Neural cell (in vitro differentiated cells): ENCODE data around the gene APP. TPM values are rescaled to one million over a fixed set of nuclear protein-coding genes. Genes with fewer than 3 reads are reported as not detected.

ENCODE experiments used
- H2AFZ ChIP-seq: fragments of 200-600, 300-800 bp; sonication (generic), shearing (Covaris generic); 2 replicates; pipeline ENCODE4 v1.6.0; 2014; ENCODE audit warnings: low read depth, mild to moderate bottlenecking, antibody characterized with exemption, low read length, moderate library complexity
- H3F3A ChIP-seq: fragments of 200-600 bp; shearing (Covaris generic); 2 replicates; pipeline ENCODE4 v1.6.1; 2016; ENCODE audit warnings: mild to moderate bottlenecking, moderate library complexity, mixed read lengths, antibody characterized with exemption, low read length; ENCODE audit not compliant: insufficient read depth, poor library complexity, severe bottlenecking
- H3K27ac ChIP-seq: fragments of 200-600, 300-800 bp; sonication (generic), shearing (Covaris generic); 2 replicates; pipeline ENCODE4 v1.5.1; 2014; ENCODE audit warnings: mild to moderate bottlenecking, low read length, moderate library complexity
- H3K27me3 ChIP-seq: fragments of 300-800, 200-600 bp; sonication (generic), shearing (Covaris generic); 2 replicates; pipeline ENCODE4 v1.6.0; 2014; ENCODE audit warnings: mild to moderate bottlenecking, low read depth, low read length, moderate library complexity; ENCODE audit not compliant: insufficient read depth
- H3K36me3 ChIP-seq: fragments of 300-800, 200-600 bp; sonication (generic), shearing (Covaris generic); 2 replicates; pipeline ENCODE4 v1.5.1; 2014; ENCODE audit warnings: mild to moderate bottlenecking, antibody characterized with exemption, low read length, moderate library complexity; ENCODE audit not compliant: insufficient read depth
- H3K4me2 ChIP-seq: fragments of 300-800, 200-600 bp; sonication (generic), shearing (Covaris generic); 2 replicates; pipeline ENCODE4 v1.6.0; 2014; ENCODE audit warnings: mild to moderate bottlenecking, low read length
- H3K4me3 ChIP-seq: fragments of 300-800, 200-600 bp; sonication (generic), shearing (Covaris generic); 2 replicates; pipeline ENCODE4 v1.5.1; 2014; ENCODE audit warnings: mild to moderate bottlenecking, low read length, moderate library complexity
- H3K79me2 ChIP-seq: fragments of 200-600 bp; shearing (Covaris generic); replicated peaks from 2 replicates; pipeline ENCODE4 v1.6.0; 2014; ENCODE audit warnings: mild to moderate bottlenecking, low read length, moderate library complexity; ENCODE audit not compliant: insufficient read depth
- H3K9ac ChIP-seq: fragments of 300-800, 200-600 bp; sonication (generic), shearing (Covaris generic); 2 replicates; pipeline ENCODE4 v1.6.1; 2016; ENCODE audit warnings: mild to moderate bottlenecking, low read length, mixed read lengths
- H3K9me2 ChIP-seq: fragments of 200-600 bp; shearing (Covaris generic); 2 replicates; pipeline ENCODE4 v1.6.1; 2016; ENCODE audit warnings: mild to moderate bottlenecking, low read length, mixed read lengths; ENCODE audit not compliant: insufficient read depth
- H3K9me3 ChIP-seq: fragments of 200-600, 300-800 bp; sonication (generic), shearing (Covaris generic); 2 replicates; pipeline ENCODE4 v1.6.1; 2016; ENCODE audit warnings: mild to moderate bottlenecking, mixed run types, low read length, moderate library complexity, mixed read lengths
- H4K20me1 ChIP-seq: fragments of 200-600 bp; shearing (Covaris generic); 2 replicates; pipeline ENCODE4 v1.6.1; 2016; ENCODE audit warnings: mild to moderate bottlenecking, mixed run types; ENCODE audit not compliant: insufficient read depth
- EP300 ChIP-seq: fragments of 450-650 bp; conservative IDR thresholded peaks from 2 replicates; pipeline ENCODE4 v1.6.1; 2014; ENCODE audit warnings: antibody characterized with exemption, mild to moderate bottlenecking, moderate library complexity; ENCODE audit not compliant: poor library complexity, severe bottlenecking
- EZH2 ChIP-seq: fragments of 200-600, 300-800 bp; shearing (Covaris generic), sonication (generic); IDR thresholded peaks from 2 replicates; pipeline ENCODE4 v1.6.1; 2014; ENCODE audit warnings: antibody characterized with exemption, low read length, borderline replicate concordance, mild to moderate bottlenecking; ENCODE audit not compliant: insufficient read depth, poor library complexity, severe bottlenecking
- MXI1 ChIP-seq: fragments of 450-650 bp; conservative IDR thresholded peaks from 2 replicates; pipeline ENCODE4 v1.6.1; 2014; ENCODE audit warnings: antibody characterized with exemption, mild to moderate bottlenecking; ENCODE audit not compliant: poor library complexity, severe bottlenecking
- POLR2AphosphoS5 ChIP-seq: IDR thresholded peaks from 2 replicates; pipeline ENCODE4 v1.6.1; 2012
- RAD21 ChIP-seq: fragments of 450-650 bp; conservative IDR thresholded peaks from 2 replicates; pipeline ENCODE4 v1.6.1; 2014; ENCODE audit warnings: antibody characterized with exemption, mild to moderate bottlenecking, moderate library complexity
- REST ChIP-seq: IDR thresholded peaks from 2 replicates; pipeline ENCODE4 v1.6.1; 2012; ENCODE audit warnings: borderline replicate concordance
- SMC3 ChIP-seq: fragments of 450-650 bp; conservative IDR thresholded peaks from 2 replicates; pipeline ENCODE4 v1.6.1; 2014; ENCODE audit warnings: antibody characterized with exemption, mild to moderate bottlenecking, moderate library complexity; ENCODE audit not compliant: poor library complexity
- TAF1 ChIP-seq: IDR thresholded peaks from 2 replicates; pipeline ENCODE4 v1.6.1; 2012; ENCODE audit warnings: low read depth
- polyA plus RNA-seq: library from polyadenylated mRNA; depleted of rRNA; stranded (reverse); fragments of >200 nt; gene quantifications from 2 replicates; pipeline ENCODE4 v1.2.3, GENCODE V29; 2014
- TF ChIP-seq, protein P1 (sequence below): fragments of 450-650 bp; IDR thresholded peaks from 2 replicates; pipeline ENCODE4 v1.5.1; 2014; ENCODE audit warnings: antibody characterized with exemption, mild to moderate bottlenecking, moderate library complexity; ENCODE audit not compliant: poor library complexity, severe bottlenecking

The APP gene
- polyA plus RNA-seq, 1 donor from 2014 or later = 470 TPM

GRCh38 chr21:26072666-26073615 lies 97.6 kb downstream of the APP start:
- TF ChIP-seq MXI1 (no peak), EZH2 (no peak), RAD21 (no peak), SMC3 (no peak), EP300 (no peak), POLR2AphosphoS5 (no peak), REST (no peak), TAF1 (no peak)
- TF ChIP-seq, protein P1, sequence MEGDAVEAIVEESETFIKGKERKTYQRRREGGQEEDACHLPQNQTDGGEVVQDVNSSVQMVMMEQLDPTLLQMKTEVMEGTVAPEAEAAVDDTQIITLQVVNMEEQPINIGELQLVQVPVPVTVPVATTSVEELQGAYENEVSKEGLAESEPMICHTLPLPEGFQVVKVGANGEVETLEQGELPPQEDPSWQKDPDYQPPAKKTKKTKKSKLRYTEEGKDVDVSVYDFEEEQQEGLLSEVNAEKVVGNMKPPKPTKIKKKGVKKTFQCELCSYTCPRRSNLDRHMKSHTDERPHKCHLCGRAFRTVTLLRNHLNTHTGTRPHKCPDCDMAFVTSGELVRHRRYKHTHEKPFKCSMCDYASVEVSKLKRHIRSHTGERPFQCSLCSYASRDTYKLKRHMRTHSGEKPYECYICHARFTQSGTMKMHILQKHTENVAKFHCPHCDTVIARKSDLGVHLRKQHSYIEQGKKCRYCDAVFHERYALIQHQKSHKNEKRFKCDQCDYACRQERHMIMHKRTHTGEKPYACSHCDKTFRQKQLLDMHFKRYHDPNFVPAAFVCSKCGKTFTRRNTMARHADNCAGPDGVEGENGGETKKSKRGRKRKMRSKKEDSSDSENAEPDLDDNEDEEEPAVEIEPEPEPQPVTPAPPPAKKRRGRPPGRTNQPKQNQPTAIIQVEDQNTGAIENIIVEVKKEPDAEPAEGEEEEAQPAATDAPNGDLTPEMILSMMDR = no peak
- Histone ChIP-seq H3K9ac (no peak overlapping the region), H4K20me1 (peaks cover 9% of the 10 kb centered on the region), H3K9me2 (no peaks in the 10 kb centered on the region), H3K27me3 (no peaks in the 10 kb centered on the region), H3K36me3 (no peaks in the 10 kb centered on the region), H3K79me2 (peaks cover 74% of the 10 kb centered on the region), H3F3A (no peaks in the 10 kb centered on the region), H3K9me3 (no peaks in the 10 kb centered on the region), H2AFZ (no peak overlapping the region), H3K4me2 (no peak overlapping the region), H3K4me3 (no peak overlapping the region), H3K27ac (no peak overlapping the region)

GRCh38 chr21:26070822-26071425 lies 99.6 kb downstream of the APP start:
- H3K79me2 ChIP-seq = peaks cover 77% of the 10 kb centered on the region
- peaks cover 9% of the 10 kb centered on the region for H4K20me1 ChIP-seq
- H3K9ac ChIP-seq = no peak overlapping the region
- no peak overlapping the region for H2AFZ ChIP-seq
- no peaks in the 10 kb centered on the region for H3K9me2 ChIP-seq
- no peaks in the 10 kb centered on the region for H3K36me3 ChIP-seq
- TF ChIP-seq EP300 (no peak), RAD21 (no peak), POLR2AphosphoS5 (no peak), MXI1 (no peak), SMC3 (no peak)
- TF ChIP-seq, protein P1 = no peak
- no peaks in the 10 kb centered on the region for H3K9me3 ChIP-seq
- H3K4me3 ChIP-seq = peak overlapping the region; percentile 28
- no peaks in the 10 kb centered on the region for H3K27me3 ChIP-seq
- H3K4me2 ChIP-seq = no peak overlapping the region
- no peaks in the 10 kb centered on the region for H3F3A ChIP-seq
- no peak overlapping the region for H3K27ac ChIP-seq
